ENCODE data around the gene ZMAT3.

ZMAT3 gene

GRCh38 chr3:179005706-179006105 lies 65.9 kb downstream of the ZMAT3 start:
- H3K9ac ChIP-seq (ENCODE audit: low read length) = no peak overlapping the region
- H3K36me3 ChIP-seq (ENCODE audit: control insufficient read depth, insufficient read depth, low read length) = no peaks in the 10 kb centered on the region
- H3K4me1 ChIP-seq (ENCODE audit: control insufficient read depth, insufficient read depth, low read length) = no peaks in the 10 kb centered on the region
- H3K4me3 ChIP-seq (ENCODE audit: low read length) = no peak overlapping the region
- H3K27me3 ChIP-seq (ENCODE audit: control insufficient read depth, insufficient read depth, low read length) = no peaks in the 10 kb centered on the region
- H3K9me3 ChIP-seq (ENCODE audit: control insufficient read depth, low read length) = no peaks in the 10 kb centered on the region

- H3K36me3 ChIP-seq (ENCODE audit: control insufficient read depth, insufficient read depth, low read length) = no peaks in the 10 kb centered on the region
- H3K27me3 ChIP-seq (ENCODE audit: control insufficient read depth, insufficient read depth, low read length) = no peaks in the 10 kb centered on the region
- no peak overlapping the region for H3K4me3 ChIP-seq (ENCODE audit: low read length)
- no peaks in the 10 kb centered on the region for H3K9me3 ChIP-seq (ENCODE audit: control insufficient read depth, low read length)
- H3K9ac ChIP-seq (ENCODE audit: low read length) = no peak overlapping the region
- H3K4me1 ChIP-seq (ENCODE audit: control insufficient read depth, insufficient read depth, low read length) = no peaks in the 10 kb centered on the region
Measured at GRCh38 chr3:179005213-179005612, 66.4 kb downstream of the ZMAT3 start.

GRCh38 chr3:179000659-179001058 lies 71.0 kb downstream of the ZMAT3 start:
- Histone ChIP-seq H3K4me3 (ENCODE audit: low read length) (no peak overlapping the region), H3K27me3 (ENCODE audit: control insufficient read depth, insufficient read depth, low read length) (no peaks in the 10 kb centered on the region), H3K4me1 (ENCODE audit: control insufficient read depth, insufficient read depth, low read length) (no peaks in the 10 kb centered on the region), H3K36me3 (ENCODE audit: control insufficient read depth, insufficient read depth, low read length) (no peaks in the 10 kb centered on the region), H3K9me3 (ENCODE audit: control insufficient read depth, low read length) (no peaks in the 10 kb centered on the region), H3K9ac (ENCODE audit: low read length) (no peak overlapping the region)

- Histone ChIP-seq H3K4me1 (ENCODE audit: control insufficient read depth, insufficient read depth, low read length) (no peaks in the 10 kb centered on the region), H3K27me3 (ENCODE audit: control insufficient read depth, insufficient read depth, low read length) (no peaks in the 10 kb centered on the region), H3K9ac (ENCODE audit: low read length) (no peak overlapping the region), H3K4me3 (ENCODE audit: low read length) (no peak overlapping the region), H3K36me3 (ENCODE audit: control insufficient read depth, insufficient read depth, low read length) (no peaks in the 10 kb centered on the region), H3K9me3 (ENCODE audit: control insufficient read depth, low read length) (no peaks in the 10 kb centered on the region)
Measured at GRCh38 chr3:179000144-179000543, 71.5 kb downstream of the ZMAT3 start.

GRCh38 chr3:178996399-178996798 lies 75.2 kb downstream of the ZMAT3 start:
- Histone ChIP-seq H3K4me1 (ENCODE audit: control insufficient read depth, insufficient read depth, low read length) (no peaks in the 10 kb centered on the region), H3K4me3 (ENCODE audit: low read length) (no peak overlapping the region), H3K9me3 (ENCODE audit: control insufficient read depth, low read length) (no peaks in the 10 kb centered on the region), H3K27me3 (ENCODE audit: control insufficient read depth, insufficient read depth, low read length) (no peaks in the 10 kb centered on the region), H3K36me3 (ENCODE audit: control insufficient read depth, insufficient read depth, low read length) (no peaks in the 10 kb centered on the region), H3K9ac (ENCODE audit: low read length) (no peak overlapping the region)

GRCh38 chr3:178990293-178990692 lies 81.3 kb downstream of the ZMAT3 start:
- H3K9ac ChIP-seq (ENCODE audit: low read length) = no peak overlapping the region
- H3K4me3 ChIP-seq (ENCODE audit: low read length) = no peak overlapping the region
- H3K9me3 ChIP-seq (ENCODE audit: control insufficient read depth, low read length) = peaks cover 3% of the 10 kb centered on the region
- no peaks in the 10 kb centered on the region for H3K4me1 ChIP-seq (ENCODE audit: control insufficient read depth, insufficient read depth, low read length)
- H3K27me3 ChIP-seq (ENCODE audit: control insufficient read depth, insufficient read depth, low read length) = no peaks in the 10 kb centered on the region
- no peaks in the 10 kb centered on the region for H3K36me3 ChIP-seq (ENCODE audit: control insufficient read depth, insufficient read depth, low read length)

- Histone ChIP-seq H3K36me3 (ENCODE audit: control insufficient read depth, insufficient read depth, low read length) (no peaks in the 10 kb centered on the region), H3K27me3 (ENCODE audit: control insufficient read depth, insufficient read depth, low read length) (no peaks in the 10 kb centered on the region), H3K9ac (ENCODE audit: low read length) (no peak overlapping the region), H3K4me3 (ENCODE audit: low read length) (no peak overlapping the region), H3K4me1 (ENCODE audit: control insufficient read depth, insufficient read depth, low read length) (no peaks in the 10 kb centered on the region), H3K9me3 (ENCODE audit: control insufficient read depth, low read length) (peaks cover 3% of the 10 kb centered on the region)
Measured at GRCh38 chr3:178989821-178990220, 81.8 kb downstream of the ZMAT3 start.

GRCh38 chr3:178987745-178988144 lies 83.9 kb downstream of the ZMAT3 start:
- no peak overlapping the region for H3K9ac ChIP-seq (ENCODE audit: low read length)
- no peaks in the 10 kb centered on the region for H3K27me3 ChIP-seq (ENCODE audit: control insufficient read depth, insufficient read depth, low read length)
- H3K4me1 ChIP-seq (ENCODE audit: control insufficient read depth, insufficient read depth, low read length) = no peaks in the 10 kb centered on the region
- H3K4me3 ChIP-seq (ENCODE audit: low read length) = no peak overlapping the region
- H3K36me3 ChIP-seq (ENCODE audit: control insufficient read depth, insufficient read depth, low read length) = no peaks in the 10 kb centered on the region
- H3K9me3 ChIP-seq (ENCODE audit: control insufficient read depth, low read length) = peaks cover 3% of the 10 kb centered on the region

GRCh38 chr3:178986456-178986855 lies 85.2 kb downstream of the ZMAT3 start:
- H3K4me3 ChIP-seq (ENCODE audit: low read length) = no peak overlapping the region
- H3K9ac ChIP-seq (ENCODE audit: low read length) = no peak overlapping the region
- H3K36me3 ChIP-seq (ENCODE audit: control insufficient read depth, insufficient read depth, low read length) = no peaks in the 10 kb centered on the region
- H3K27me3 ChIP-seq (ENCODE audit: control insufficient read depth, insufficient read depth, low read length) = no peaks in the 10 kb centered on the region
- no peaks in the 10 kb centered on the region for H3K4me1 ChIP-seq (ENCODE audit: control insufficient read depth, insufficient read depth, low read length)
- peaks cover 3% of the 10 kb centered on the region for H3K9me3 ChIP-seq (ENCODE audit: control insufficient read depth, low read length)

GRCh38 chr3:178982137-178982536 lies 89.5 kb downstream of the ZMAT3 start:
- H3K27me3 ChIP-seq (ENCODE audit: control insufficient read depth, insufficient read depth, low read length) = no peaks in the 10 kb centered on the region
- H3K36me3 ChIP-seq (ENCODE audit: control insufficient read depth, insufficient read depth, low read length) = no peaks in the 10 kb centered on the region
- no peaks in the 10 kb centered on the region for H3K9me3 ChIP-seq (ENCODE audit: control insufficient read depth, low read length)
- no peaks in the 10 kb centered on the region for H3K4me1 ChIP-seq (ENCODE audit: control insufficient read depth, insufficient read depth, low read length)
- H3K9ac ChIP-seq (ENCODE audit: low read length) = no peak overlapping the region
- H3K4me3 ChIP-seq (ENCODE audit: low read length) = no peak overlapping the region

GRCh38 chr3:178975320-178975719 lies 96.3 kb downstream of the ZMAT3 start:
- no peaks in the 10 kb centered on the region for H3K36me3 ChIP-seq (ENCODE audit: control insufficient read depth, insufficient read depth, low read length)
- H3K4me1 ChIP-seq (ENCODE audit: control insufficient read depth, insufficient read depth, low read length) = no peaks in the 10 kb centered on the region
- no peak overlapping the region for H3K4me3 ChIP-seq (ENCODE audit: low read length)
- H3K9ac ChIP-seq (ENCODE audit: low read length) = no peak overlapping the region
- no peaks in the 10 kb centered on the region for H3K27me3 ChIP-seq (ENCODE audit: control insufficient read depth, insufficient read depth, low read length)
- no peaks in the 10 kb centered on the region for H3K9me3 ChIP-seq (ENCODE audit: control insufficient read depth, low read length)

- Histone ChIP-seq H3K4me3 (ENCODE audit: low read length) (no peak overlapping the region), H3K9me3 (ENCODE audit: control insufficient read depth, low read length) (no peaks in the 10 kb centered on the region), H3K4me1 (ENCODE audit: control insufficient read depth, insufficient read depth, low read length) (no peaks in the 10 kb centered on the region), H3K36me3 (ENCODE audit: control insufficient read depth, insufficient read depth, low read length) (no peaks in the 10 kb centered on the region), H3K27me3 (ENCODE audit: control insufficient read depth, insufficient read depth, low read length) (no peaks in the 10 kb centered on the region), H3K9ac (ENCODE audit: low read length) (no peak overlapping the region)
Measured at GRCh38 chr3:178971614-178972013, 100.0 kb downstream of the ZMAT3 start.

GRCh38 chr3:178969004-178969700 lies 102.5 kb downstream of the ZMAT3 start:
- no peaks in the 10 kb centered on the region for H3K4me1 ChIP-seq (ENCODE audit: control insufficient read depth, insufficient read depth, low read length)
- H3K9ac ChIP-seq (ENCODE audit: low read length) = no peak overlapping the region
- no peaks in the 10 kb centered on the region for H3K9me3 ChIP-seq (ENCODE audit: control insufficient read depth, low read length)
- no peaks in the 10 kb centered on the region for H3K27me3 ChIP-seq (ENCODE audit: control insufficient read depth, insufficient read depth, low read length)
- H3K36me3 ChIP-seq (ENCODE audit: control insufficient read depth, insufficient read depth, low read length) = no peaks in the 10 kb centered on the region
- no peak overlapping the region for H3K4me3 ChIP-seq (ENCODE audit: low read length)
